ENCODE results near the gene FAM217B.

FAM217B gene

GRCh38 chr20:59940129-59940955 lies at the start of gene FAM217B, which contains the start of gene PPP1R3D:
Gene FAM217B, plus strand, starts transcription at chr20:59940389. Its CDS starts 3,555 bp downstream, at chr20:59943944.
Gene PPP1R3D, minus strand, starts transcription at chr20:59940305. Its CDS starts 374 bp downstream, at chr20:59939931.
- DNase-seq = peak; percentile 95

GRCh38 chr20:59891581-59891980 lies 48.6 kb upstream of the FAM217B start:
- no peak for DNase-seq

DNA sequence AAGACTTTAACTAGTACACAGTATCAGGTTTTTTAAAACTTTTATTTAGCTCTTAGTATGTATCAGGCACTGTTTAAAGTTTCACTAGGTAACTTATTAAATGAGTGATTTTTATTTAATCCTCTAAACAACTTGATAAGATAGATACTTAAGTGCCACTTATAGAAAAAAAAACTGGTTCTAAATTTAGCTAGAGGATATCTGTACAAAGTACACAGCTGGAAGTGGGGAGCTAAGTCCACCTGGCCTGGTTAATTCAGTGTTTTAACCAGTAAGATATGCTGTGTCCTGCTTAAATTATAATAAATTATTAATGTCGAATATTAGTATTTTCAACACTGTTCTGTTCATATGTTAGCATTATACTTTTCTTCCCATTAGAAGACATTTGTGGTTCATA lies 44.3 kb upstream of the FAM217B start:
- no peak for DNase-seq

DNA sequence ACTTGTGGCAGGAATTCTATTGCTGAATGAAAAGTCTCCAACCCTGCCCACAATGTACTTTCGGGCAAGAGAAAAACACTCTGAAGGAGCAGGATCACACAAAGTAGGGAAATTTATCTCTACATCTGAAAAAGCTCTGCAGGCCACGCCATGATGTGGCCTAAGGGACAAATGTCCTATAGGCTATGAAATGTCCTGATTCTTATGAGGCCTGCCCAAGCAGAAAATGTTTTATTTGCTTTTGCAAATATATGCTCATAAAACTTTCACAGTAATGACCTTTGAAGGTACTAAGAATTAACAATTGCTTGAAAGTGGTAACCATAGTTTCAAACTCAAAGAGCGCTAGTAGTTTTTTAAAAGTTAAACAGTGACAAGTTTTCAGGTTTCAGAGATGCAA lies 37.7 kb upstream of the FAM217B start:
- no peak for DNase-seq

- DNase-seq = no peak
These were observed 36.6 kb upstream of the FAM217B start for GRCh38 chr20:59903621-59904020.

DNA sequence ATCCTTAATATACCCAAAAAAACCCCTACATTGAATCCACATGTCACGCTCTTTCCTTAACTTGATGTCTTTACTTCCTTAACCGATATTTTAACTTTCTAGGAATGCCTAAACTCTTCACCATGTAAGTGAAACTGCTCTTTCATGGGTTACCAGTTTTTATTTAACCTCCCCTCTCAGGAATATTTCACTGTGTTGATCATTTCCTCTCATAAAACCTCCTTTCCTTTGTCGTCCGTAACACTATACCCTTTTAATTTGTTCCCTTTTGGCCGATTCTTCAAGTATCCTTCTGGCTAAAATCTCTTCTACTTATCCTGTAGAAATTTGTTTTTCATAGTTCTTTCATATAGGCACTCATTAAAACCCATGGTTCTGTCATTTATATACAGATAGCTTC lies 31.3 kb upstream of the FAM217B start:
- DNase-seq = no peak

- DNase-seq = no peak
These were observed 29.1 kb upstream of the FAM217B start for GRCh38 chr20:59911041-59911440.

- DNase-seq = no peak
These were observed 27.6 kb upstream of the FAM217B start for GRCh38 chr20:59912609-59913008.

DNA sequence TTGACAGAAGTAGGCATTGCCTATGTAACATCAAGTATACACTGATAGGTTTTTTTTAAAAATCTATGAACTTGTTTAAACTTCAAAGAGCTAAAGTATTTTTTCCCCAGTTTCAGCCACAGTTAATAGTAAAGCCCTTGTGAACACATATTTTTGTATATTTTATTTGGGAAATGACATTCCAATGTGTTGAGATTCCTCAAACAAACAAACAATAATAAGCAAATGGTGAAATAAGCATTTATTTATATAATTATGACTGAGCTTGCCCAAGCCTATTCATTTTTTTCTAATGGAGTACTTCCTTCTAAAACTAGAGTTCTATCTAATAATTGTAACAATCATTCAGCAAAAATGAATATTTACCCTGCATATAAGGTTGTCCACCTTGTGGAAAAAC lies 19.2 kb upstream of the FAM217B start:
- no peak for DNase-seq

DNA sequence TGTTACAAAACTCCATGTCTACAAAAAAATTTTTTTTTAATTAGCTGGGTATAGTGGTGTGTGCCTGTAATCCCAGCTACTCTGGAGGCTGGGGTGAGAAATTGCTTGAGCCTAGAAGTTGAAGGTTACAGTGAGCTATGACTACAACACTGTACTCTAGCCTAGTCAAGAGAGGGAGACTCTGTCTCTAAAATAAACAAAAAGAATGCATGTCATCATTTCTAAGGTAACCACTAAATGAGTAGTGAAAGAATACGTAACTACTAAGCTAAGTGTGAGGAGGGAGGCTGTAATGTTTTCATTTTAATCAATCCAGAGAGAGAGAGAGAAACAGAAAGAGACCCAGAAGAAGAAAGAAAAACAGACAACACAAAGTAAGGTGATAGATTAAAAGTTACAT lies 16.7 kb upstream of the FAM217B start:
- no peak for DNase-seq

- no peak for DNase-seq
These were observed 14.8 kb upstream of the FAM217B start for GRCh38 chr20:59925359-59925758.

- no peak for DNase-seq
These were observed 14.3 kb upstream of the FAM217B start for GRCh38 chr20:59925899-59926298.

DNA sequence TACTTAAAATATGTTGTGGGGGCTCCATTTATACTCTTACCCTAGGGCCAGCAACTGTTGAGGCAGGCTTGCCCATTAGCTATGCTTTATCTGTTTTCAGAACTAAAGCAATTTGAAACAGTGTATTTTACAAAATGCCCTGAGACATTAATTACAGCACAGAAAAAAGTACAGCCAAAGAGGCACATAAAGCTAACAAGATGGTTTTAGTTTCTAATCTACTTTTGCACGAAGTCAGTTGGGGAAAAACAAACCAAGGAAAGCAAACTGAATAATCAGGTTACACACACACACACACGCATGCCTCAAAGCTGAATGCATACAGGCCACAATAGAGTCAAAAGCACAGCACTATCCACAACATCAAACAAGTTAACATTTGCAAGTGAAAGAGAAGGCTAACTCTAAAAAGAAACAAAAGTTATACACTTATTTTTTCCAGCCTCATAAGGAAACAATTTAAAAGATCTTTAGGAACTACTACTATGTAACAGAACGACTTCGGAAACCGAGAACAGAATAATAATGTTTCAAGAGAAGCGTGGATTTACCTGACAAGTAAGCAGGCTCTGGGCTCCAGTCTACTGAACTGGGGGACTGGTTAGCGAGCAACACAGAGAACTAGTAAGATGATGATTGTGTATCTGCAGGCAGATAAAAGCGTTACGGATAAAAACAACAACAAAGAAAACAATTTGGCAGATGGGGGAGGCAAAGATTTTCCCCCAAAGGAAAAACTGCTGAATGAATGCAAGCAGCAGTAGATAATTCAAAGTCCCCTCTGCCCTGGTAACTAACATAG lies 8.5 kb upstream of the FAM217B start:
- no peak for DNase-seq

- no peak for DNase-seq
These were observed 7.4 kb upstream of the FAM217B start for GRCh38 chr20:59932616-59933295.

- no peak for DNase-seq
These were observed 6.8 kb upstream of the FAM217B start, which contains the start of gene SYCP2 for GRCh38 chr20:59933296-59933848. Gene SYCP2, minus strand, starts transcription at chr20:59933637. Its CDS starts 11,224 bp downstream, at chr20:59922413.

DNA sequence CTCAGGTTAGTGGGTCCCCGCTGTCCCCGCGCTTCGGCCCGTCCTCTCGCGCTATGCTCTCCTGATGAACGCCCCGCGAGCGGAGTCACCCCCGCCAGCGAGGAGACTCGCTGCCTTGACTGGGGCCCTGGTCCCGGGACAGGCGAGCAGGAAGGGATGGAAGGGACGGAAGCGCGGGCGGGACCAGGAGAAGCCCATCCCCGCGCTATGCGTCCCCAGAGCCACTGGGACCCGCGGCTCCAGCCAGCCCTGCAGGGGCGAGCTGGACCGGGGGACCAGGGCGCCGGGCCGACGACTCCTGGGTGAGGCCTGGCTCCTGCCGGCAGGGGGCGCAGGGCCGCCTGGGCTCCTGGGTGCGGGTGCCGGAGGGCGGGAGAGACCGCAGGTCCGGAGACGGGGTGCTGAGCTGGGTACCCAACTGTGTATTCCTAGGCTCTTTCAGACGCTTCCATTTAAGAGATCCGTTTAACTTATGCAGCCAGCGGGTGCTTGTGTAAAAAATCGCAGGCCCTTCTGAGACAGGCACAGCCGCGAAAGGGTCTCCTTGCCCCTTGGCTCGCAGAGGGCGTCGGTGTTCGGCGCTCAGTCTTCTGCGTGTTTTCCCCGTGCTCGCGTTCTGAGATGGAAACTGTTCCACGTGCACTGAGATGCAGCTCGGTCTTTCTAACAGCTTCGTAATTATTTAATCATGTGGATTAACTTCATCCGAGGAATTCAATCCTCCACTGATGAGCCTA lies 6.2 kb upstream of the FAM217B start:
- peak; percentile 88 for DNase-seq

- DNase-seq = no peak
These were observed 4.6 kb upstream of the FAM217B start for GRCh38 chr20:59935457-59936185.

- no peak for DNase-seq
These were observed 3.8 kb upstream of the FAM217B start for GRCh38 chr20:59936409-59936808.

DNA sequence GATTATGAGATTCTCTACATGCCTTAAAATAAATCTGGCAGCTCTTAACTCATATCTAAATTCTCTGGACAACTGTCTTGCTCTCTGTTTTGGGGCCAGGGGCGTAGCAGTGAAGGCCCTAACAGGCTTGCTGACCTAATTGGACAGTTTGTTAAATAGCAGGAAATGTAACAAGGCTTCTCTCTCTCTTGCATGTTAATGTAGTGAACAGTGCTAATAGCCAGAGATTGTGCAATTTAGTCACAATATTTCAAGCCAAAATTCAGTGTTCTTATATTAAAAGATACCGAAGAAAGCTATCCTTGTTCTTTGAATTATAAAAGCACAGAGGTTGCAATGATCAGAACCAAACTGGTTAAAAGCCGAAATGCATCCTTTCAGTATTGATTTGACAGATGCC lies 3.0 kb upstream of the FAM217B start:
- DNase-seq = peak; percentile 40

GRCh38 chr20:59938221-59938620 lies 2.0 kb upstream of the FAM217B start:
- DNase-seq = no peak

GRCh38 chr20:59938696-59939051 lies 1.5 kb upstream of the FAM217B start:
- peak; percentile 15 for DNase-seq

Data from midbrain (tissue), 1 donor.